HG03565 (cell line): ENCODE data around the gene EIF2B5.
A peak's percentile ranks its signal among the peaks of the same experiment; 100 is the strongest.
"Not testable (repeated sequence)": the region's sequence is repeated elsewhere in the genome, so short reads cannot be mapped to it uniquely, and the experiment has no call there.

Source experiments
- ATAC-seq: cut with Tn5 transposase; IDR thresholded peaks from one replicate; pipeline ENCODE4 v1.9.1; 2021; ENCODE audit warnings: mild to moderate bottlenecking, moderate library complexity; ENCODE audit not compliant: unreplicated experiment

The EIF2B5 gene

GRCh38 chr3:184135149-184135910 is at the start of gene EIF2B5:
TSS of gene EIF2B5 (plus strand) at chr3:184135358. CDS start at chr3:184135386, 28 bp downstream.
- ATAC-seq, result peak; percentile 85

GRCh38 chr3:184085389-184085852 is 49.7 kb upstream of the EIF2B5 start:
- ATAC-seq, result no peak

DNA sequence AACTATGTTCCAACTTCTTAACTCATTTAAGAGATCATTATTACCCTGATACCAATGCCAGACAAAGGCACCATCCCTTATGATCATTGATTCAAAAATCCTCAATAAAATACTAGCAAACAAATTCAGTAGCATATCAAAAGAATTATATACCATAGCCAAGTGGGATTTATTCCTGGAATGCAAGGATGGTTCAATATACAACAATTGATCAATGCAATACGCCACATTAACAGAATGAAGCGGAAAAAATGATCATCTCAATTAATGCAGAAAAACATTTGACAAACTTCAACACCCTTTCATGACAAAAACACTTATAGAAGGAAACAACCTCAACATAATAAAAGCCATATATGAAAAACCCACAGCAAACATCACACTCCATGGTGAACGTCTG is 43.0 kb upstream of the EIF2B5 start:
- ATAC-seq, result no peak

GRCh38 chr3:184096811-184097383 is 38.3 kb upstream of the EIF2B5 start, which contains the start of gene HTR3E:
TSS of gene HTR3E (plus strand) at chr3:184097064. CDS start at chr3:184097530, 466 bp downstream.
- no peak for ATAC-seq

- ATAC-seq, result no peak
Measured at GRCh38 chr3:184097556-184097955, 37.6 kb upstream of the EIF2B5 start.

DNA sequence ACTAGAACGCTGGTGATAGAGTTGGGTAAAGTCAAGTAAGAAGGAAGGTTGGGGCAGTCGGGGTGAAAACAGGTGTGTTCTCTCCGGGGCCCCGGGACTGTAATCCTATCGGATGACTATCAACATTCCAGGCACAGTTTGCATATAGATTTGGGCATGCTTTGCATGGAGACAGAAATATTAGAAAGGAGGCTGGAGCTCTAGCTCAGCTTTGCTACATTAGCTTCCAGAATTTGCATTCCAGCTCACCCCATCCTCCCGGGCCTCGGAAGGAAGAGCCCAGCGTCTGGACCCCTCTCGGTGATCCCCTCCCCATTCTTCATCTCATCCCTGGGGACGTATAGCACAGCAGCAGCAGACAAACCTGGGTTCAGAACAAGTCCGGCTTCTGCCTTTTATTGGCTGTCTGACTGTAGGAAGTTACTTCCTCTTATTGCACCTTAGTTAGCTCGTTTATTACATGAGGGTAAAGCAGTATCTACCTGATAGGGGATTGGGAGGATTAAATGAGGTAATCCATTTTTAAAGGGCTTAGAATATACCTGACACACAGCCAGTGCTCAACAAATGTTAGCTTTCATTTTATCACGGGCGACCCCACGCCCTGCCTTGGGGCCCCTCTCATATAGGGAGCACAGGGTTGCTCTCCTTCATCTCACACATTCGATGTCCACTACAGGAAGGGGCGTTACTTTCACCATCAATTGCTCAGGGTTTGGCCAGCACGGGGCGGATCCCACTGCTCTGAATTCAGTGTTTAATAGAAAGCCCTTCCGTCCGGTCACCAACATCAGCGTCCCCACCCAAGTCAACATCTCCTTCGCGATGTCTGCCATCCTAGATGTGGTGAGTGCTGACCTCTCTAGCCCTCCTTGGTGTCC is 35.1 kb upstream of the EIF2B5 start:
- no peak for ATAC-seq

- ATAC-seq, result no peak
Measured at GRCh38 chr3:184110316-184110725, 24.8 kb upstream of the EIF2B5 start.

DNA sequence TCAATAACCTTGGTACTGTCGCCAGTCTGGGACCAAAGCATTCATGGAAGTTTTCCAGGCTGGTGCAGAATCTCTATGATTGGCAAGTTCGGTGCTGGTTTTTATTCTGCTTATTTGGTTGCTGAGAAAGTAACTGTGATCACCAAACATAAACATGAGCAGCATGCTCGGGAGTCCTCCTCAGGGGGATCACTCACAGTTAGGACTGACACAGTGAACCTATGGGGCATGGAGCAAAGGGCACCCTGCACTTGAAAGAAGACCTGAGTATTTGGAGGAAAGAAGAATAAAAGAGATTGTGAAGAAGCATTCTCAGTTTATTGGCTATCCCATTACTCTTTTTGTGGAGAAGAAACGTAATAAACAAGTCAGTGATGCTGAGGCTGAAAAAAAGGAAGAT is 19.1 kb upstream of the EIF2B5 start:
- ATAC-seq, result no peak

DNA sequence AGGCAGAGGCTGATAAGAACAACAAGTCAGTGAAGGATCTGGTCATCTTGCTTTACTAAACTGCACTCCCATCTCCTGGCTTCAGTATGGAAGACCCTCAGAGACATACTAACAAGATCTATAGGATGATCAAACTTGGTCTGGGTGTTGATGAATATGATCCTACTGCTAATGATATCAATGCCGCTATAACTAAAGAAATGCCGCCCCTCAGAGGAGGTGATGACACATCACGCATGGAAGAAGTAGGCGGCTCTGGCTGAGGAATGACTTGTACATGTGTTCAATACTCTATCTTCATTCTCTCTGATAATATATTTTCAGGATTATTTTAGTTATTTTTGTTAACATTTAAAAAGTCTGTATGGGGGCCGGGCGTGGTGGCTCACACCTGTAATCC is 17.5 kb upstream of the EIF2B5 start:
- no peak for ATAC-seq

- ATAC-seq, result not testable (repeated sequence)
Measured at GRCh38 chr3:184121031-184121430, 14.1 kb upstream of the EIF2B5 start.

DNA sequence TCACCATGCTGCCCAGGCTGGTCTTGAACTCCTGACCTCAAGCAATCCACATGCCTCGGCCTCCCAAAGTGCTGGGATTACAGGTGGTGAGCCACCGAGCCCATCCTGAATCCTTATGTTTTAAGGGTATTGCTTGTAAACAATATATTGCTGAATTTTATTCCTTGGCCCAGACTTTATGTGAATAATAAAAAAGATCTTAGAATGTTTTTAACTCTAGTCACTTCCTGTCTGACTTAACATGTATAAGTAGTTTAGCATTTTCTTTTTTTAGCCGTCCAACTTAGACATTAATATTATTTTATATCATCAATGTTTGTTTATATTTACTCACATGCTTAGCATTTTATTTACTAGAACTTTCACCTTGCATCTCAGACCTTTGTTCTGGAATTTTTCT is 9.2 kb upstream of the EIF2B5 start:
- no peak for ATAC-seq

GRCh38 chr3:184129012-184129411 is 6.1 kb upstream of the EIF2B5 start:
- ATAC-seq, result no peak

GRCh38 chr3:184132945-184133344 is 2.2 kb upstream of the EIF2B5 start:
- ATAC-seq, result no peak

DNA sequence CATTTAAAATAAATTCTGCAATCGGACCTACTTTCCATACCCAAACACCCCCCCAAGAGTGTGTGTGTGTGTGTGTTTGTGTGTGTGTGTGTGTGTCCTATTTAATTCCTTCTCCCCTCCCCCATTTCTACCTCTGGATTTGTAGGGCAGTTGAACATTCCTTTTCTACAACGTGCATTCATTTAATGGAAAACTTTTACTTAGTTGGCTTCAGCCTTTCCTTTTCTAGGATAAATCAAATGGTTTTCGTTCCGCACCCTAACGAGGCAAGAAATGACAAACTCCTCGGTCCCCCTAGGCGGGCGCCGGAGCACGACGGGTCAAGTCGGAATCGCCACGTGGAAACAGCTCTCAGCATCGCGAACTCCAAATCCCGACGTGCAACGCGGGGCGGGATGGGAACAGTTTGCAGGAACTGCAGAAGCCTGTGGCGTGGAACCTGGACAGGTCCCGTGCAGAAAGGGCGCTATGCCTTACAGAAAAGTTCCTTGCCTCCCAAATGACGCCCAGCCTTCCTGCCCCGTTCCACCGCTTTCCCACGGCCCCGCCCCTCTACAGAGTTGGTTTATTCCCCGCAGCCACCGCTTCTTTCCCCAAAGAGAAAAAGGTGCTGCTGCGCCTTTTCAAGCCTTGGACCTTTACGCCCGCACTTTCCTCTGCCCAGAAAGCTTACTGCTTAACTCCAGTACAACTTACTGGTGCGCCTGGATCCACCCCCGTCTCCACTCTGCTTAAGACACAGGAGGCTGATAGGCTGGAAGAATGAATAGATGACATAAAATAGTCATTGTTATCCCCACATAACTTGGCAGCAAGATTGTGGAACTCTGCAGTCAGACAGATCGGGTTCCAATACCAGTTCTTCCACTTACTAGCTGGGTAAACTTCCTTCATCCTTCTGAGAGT is 1.1 kb upstream of the EIF2B5 start:
- no peak for ATAC-seq

- ATAC-seq, result no peak
Measured at GRCh38 chr3:184134746-184135148, 411 bp upstream of the EIF2B5 start.

DNA sequence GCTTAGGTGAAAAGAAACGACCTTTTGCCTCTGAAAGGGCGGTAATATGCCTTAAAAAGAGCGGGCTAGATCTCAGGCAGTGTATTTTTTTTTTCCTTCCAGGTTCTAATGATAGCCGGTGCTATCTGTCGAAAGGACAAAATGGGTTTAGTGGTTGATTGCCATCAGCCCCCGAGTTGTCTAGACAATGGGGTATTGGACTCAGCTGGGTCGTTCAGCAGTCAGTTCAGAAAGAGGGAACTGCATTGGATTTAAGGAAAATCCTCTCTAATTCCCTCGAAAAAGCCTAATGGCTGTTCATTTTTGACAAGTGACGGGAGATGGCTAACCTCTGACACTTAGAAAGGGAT is 728 bp downstream of the EIF2B5 start:
- no peak for ATAC-seq

- no peak for ATAC-seq
Measured at GRCh38 chr3:184140436-184140835, 5.3 kb downstream of the EIF2B5 start.

- no peak for ATAC-seq
Measured at GRCh38 chr3:184142199-184142598, 7.0 kb downstream of the EIF2B5 start.

DNA sequence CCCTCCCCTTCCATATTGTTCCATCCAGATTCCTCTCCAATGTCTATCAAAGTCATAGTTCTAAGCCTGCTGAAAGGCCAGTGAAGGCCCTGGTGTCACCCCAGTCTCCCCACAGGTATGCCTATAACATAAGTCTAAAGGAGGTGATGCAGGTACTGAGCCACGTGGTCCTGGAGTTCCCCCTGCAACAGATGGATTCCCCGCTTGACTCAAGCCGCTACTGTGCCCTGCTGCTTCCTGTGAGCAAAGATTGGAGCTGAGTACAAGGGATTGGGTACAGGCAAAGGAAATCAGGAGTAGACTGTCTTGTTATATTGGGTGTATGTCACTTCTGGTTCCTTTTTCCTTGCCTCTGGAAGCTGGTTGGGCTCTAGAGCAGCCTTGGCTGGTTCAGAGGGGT is 8.2 kb downstream of the EIF2B5 start:
- no peak for ATAC-seq

GRCh38 chr3:184144505-184144904 is 9.3 kb downstream of the EIF2B5 start:
- no peak for ATAC-seq
